ENCODE measurements around the gene GID4.
"Not testable (repeated sequence)": the region's sequence is repeated elsewhere in the genome, so short reads cannot be mapped to it uniquely, and the experiment has no call there.

GID4 gene

DNA sequence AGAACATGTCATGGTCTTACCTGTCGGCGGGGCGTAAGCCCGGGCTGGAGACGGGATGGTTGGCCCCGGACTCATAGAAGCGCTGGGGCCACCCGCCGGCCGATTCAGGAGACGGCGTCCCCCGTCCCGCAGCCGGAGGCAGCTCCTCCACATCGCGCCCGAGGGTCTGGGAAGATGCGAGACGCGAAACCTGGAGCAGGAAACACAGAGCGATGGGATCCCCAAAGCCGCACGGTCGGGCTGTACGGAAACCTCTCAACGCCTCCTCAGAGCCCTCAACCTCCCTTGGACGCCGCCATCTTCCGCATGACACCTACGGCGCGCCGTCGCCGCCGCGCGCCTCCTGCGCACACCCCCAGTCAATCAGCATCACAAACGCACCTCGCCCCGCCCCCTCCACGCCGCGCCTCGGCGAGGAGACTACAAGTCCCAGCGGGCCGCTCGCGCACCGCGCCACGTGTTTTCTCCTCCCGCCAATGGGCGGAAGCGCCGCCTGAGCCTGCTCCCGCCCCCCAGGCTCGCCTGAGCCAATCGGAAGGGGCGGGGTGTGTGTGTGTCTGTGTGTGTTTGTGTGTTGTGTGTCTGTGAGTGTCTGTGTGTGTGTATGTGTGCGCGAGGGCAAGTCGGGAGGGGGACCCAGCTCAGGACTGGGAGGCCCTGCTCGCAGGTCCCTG is at the start of gene GID4, which contains the start of gene ATPAF2:
Gene GID4 (plus strand): TSS at position 548 of the 674 bp plus-strand sequence. CDS start 57 bp downstream, at position 605.
Gene ATPAF2 (minus strand): TSS at position 308 of the 674 bp plus-strand sequence. CDS start 155 bp downstream, at position 153.
- peak; percentile 99 for DNase-seq

GRCh38 chr17:17989618-17990017 is 49.6 kb upstream of the GID4 start:
- DNase-seq, result no peak

DNA sequence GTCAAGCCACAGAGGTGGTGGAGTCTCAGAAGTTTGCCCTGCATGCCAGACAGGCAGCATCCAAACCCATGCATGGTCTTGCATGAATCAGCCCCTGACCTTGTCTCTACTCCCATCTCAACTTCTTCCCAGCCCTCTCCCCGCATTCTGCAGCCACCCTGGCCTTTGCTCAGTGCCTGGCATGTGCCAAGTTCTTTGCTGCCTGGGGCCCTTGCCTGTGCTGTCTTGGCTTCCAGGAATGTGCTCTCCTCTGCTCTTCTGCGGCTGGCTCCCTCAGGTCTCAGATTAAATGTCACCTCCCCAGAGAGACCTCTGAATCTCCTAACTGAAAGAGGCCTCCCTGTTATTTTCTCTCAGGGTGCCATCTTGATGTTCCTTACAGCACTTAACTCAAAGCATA is 48.9 kb upstream of the GID4 start:
- no peak for DNase-seq

DNA sequence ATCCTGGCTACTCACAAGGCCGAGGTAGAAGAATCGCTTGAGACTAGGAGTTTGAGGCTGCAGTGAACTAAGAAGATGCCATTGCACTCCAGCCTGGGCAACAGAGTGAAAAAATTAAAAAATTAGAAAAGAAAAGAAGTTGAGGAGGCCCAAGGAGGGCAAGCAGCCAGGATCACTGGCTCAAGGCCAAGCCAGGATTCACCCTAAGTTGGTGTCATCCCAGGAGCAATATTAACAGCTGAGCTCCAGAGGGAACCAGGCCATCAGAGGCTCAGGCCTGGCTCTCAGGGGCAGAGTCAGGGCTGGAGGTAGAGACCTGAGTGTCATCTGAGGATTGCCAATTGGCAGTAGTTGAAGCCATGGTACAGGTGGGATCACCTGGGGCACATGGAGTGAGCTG is 45.8 kb upstream of the GID4 start:
- DNase-seq, result no peak

- DNase-seq, result no peak
These were observed 45.4 kb upstream of the GID4 start for GRCh38 chr17:17993852-17994251.

DNA sequence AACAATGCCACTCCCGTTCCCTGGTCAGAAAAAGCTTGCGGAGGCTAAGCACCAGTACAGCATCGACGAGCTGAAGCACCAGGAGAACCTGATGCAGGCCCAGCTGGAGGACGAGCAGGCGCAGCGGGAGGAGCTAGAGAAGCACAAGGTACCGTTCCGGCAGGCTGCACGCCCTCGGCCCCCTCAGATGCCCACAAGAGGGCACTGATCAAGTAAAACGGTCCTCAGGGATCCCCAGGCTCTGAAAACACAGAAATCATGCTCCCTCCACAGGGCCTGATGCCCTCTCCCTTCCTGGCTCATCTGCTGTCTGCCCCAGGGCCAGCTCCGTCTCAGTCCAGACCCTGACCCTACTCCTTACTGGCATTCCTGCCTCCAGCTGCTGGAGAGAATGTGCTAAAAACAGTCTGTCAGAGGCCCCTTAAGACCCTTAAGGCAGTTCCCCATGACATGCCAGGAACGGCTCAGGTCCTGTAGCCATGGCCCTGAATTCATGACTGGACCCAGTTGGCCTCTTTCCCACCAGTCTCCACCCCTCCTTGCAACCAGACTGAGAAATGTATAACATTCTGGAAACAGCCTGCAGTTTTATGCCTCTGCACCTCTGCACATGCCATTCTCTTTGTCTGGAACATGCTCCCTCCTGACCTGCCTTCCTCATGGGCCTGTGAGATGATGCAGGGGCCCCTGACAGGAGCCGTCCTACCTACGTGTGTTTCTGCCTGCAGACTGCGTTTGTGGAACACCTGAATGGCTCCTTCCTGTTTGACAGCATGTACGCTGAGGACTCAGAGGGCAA is 44.7 kb upstream of the GID4 start:
- peak; percentile 59 for DNase-seq

DNA sequence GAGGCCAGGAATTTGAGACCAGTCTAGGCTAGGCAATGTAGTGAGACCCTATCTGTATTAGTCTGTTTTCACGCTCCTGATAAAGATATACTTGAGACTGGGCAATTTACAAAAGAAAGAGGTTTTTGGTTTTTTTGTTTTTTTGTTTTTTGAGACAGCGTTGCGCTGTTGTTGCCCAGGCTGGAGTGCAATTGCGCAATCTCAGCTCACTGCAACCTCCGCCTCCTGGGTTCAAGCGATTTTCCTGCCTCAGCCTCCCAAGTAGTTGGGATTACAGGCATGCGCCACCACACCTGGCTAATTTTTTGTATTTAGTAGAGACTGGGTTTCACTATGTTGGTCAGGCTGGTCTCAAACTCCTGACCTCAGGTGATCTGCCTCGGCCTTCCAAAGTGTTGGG is 43.3 kb upstream of the GID4 start:
- not testable (repeated sequence) for DNase-seq

DNA sequence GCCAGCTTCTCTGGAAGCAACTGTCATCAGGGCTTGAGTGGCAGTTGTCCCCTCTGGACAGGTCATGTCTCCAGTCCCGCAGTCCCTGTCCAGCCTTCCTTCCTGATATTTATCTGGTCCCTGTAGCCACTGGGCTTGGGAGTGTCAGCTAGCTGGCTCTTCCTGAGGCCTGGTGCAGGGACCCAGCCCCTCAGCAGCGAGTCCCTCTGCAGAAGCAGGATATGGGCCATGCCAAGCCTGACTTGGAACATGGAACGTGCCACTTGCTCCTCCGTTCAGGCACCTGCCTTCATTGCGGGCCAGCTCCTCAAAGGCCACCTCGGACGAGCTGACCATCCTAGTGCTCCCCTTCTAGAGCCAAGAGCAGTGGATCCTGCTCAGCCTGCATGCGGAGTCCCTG is 40.3 kb upstream of the GID4 start:
- DNase-seq, result no peak

DNA sequence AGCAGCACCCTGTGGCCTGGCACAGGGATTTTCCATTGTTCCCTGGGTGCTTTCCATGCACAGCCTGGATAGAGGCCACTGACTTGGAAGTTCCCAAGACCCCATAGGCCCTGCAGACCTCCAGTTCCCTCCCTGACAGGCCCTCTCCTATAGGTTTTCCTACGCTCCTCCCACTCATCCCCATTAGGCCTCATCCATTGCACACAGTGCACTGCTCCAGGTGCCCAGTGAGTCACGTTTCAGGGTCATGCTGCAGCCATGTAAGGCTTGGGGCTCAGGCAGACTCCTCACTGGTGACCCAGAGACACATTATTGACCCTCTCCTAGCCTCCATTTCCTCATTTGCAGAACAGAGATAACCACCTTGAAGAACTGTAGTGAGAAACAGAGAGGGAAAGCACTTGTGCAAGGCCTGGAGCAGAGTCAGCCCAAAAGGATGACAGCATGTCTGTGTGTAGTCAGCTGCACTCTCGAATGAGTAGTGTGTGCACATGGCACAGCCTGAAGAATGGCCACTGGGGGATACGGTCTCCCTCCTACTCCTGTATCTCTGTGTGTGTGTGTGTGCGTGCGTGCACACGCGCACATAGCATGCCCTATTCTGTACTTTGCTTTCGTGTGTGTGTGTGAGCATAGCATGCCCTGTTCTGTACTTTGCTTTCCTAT is 39.7 kb upstream of the GID4 start:
- DNase-seq, result peak; percentile 70

DNA sequence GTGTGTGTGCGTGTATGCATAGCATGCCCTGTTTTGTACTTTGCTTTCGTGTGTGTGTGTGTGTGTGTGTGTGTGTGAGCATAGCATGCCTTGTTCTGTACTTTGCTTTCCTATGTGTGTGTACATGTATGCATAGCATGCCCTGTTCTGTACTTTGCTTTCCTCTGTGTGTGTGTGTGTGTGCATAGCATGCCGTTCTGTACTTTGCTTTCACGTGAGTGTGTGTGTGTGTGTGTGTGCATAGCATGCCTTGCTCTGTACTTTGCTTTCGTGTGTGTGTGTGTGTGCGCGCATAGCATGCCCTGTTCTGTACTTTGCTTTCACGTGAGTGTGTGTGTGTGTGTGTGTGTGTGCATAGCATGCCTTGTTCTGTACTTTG is 39.2 kb upstream of the GID4 start:
- no peak for DNase-seq

DNA sequence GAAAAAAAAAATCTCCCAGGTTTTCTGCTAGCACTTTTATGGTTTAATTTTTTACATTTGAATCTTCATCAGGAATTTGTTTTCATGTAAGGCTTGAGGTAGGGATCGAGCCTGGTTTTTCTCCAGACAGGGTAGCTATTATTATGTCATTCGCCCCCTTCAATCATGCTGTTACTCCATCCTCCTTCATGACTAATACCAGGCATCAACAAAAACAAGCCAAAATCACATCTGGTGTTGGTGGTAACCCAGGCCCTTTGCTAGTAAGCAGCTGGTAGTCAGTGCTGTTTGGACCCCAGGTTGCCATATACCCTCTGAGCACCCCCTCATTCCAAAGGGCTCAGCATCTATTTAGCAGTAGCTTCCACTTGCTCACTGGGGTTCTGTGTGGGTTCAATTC is 37.0 kb upstream of the GID4 start:
- no peak for DNase-seq

DNA sequence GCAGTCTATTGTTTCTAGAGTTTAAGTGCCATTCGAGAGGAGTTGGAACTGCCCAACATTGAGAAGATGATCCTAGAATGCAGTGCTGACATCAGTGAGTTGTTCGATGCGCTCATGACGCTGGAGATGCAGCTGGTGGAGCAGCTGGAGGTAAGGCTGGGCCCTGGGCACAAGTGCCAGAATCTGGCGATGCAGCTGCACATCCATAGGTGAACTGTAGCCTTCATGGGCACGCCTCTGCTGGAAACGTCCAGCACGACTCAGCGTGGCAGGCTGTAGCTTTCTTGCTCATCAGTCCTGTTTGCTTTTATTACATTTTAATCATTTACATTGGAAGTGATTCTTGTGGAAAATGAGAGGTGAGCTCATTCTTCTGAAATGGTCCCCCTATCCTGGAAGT is 34.9 kb upstream of the GID4 start:
- peak; percentile 96 for DNase-seq

GRCh38 chr17:18004884-18005305 is 34.3 kb upstream of the GID4 start:
- DNase-seq, result peak; percentile 80

GRCh38 chr17:18005496-18005895 is 33.7 kb upstream of the GID4 start:
- no peak for DNase-seq

- no peak for DNase-seq
These were observed 32.5 kb upstream of the GID4 start for GRCh38 chr17:18006495-18007239.

- DNase-seq, result no peak
These were observed 30.5 kb upstream of the GID4 start for GRCh38 chr17:18008496-18009268.

- DNase-seq, result no peak
These were observed 29.4 kb upstream of the GID4 start for GRCh38 chr17:18009609-18010420.

DNA sequence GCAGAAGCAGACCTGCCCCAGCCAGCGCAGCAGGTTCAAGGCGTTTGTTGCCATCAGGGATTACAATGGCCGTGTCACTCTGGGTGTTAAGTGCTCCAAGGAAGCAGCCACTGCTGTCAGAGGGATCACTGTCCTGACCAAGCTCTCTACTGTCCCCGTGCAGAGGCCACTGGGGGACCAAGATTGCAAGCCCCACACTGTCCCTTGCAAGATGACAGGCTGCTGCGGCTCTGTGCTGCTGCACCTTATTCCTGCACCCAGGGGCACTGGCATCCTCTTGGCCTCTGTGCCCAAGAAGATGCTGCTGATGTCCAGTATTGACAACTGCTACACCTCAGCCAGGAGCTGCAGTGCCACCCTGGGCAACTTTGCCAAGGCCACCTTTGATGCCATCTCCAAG is 27.9 kb upstream of the GID4 start:
- DNase-seq, result no peak

DNA sequence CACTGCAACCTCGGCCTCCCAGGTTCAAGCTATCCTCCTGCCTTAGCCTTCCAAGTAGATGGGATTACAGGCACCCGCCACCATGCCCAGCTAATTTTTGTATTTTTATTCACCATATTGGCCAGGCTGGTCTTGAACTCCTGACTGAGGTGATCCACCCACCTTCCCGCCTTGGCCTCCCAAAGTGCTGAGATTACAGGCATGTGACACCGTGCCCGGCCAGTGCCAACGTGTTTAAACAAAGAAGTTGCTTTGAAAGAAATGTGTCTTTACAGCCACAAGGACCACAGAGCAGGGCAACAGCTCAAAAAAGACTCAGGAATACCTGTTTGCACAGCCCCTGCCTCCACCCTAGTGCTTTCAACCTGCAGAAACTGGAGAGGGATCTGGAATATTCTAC is 25.2 kb upstream of the GID4 start:
- no peak for DNase-seq

DNA sequence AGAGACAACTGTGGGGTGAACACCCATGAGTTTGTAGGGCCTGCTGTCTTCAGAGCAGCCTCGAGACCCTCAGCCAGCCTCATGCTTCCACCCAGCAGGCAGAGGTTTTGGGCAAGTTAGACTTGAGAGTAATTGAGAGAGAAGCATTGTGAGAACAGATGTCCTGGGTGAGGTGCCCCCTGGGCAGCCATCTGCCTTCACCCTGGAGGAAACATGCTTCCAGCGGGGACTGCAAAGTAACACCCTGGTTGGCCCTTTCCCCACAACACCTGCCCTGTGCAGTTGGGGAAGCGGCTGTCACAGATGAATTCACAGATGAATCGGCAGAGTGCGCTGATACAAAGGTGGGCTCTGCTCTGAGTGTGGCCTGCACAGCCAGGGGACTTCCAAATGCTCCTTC is 23.6 kb upstream of the GID4 start:
- no peak for DNase-seq

DNA sequence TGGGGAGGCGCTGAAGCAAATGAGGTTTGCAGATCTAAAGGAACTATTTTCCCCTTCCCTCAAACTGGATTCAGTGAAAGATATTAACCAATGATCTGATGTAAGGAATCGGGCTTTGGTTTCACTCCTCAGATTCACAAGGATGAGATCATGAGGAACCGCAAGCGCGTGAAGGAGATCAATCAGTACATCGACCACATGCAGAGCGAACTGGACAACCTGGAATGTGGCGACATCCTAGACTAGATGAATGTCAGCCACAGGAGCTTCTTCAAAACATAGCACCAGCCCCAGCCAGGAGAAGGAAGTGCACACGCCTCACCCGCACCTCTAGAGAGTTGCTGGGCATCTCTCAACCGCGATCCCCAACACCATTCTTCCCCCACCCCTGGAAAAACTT is 22.8 kb upstream of the GID4 start:
- no peak for DNase-seq

Data from SHP77 treated with DMSO at 0.1 percent for 48 hours (cell line).